Skeletal muscle satellite cell (primary cell): ENCODE measurements around the gene DNAAF1. TPM values are rescaled to one million over a fixed set of nuclear protein-coding genes. Genes with fewer than 3 reads are reported as not detected.

Experiments
- H3K27me3 ChIP-seq: 2 replicates; pipeline ENCODE4 v1.7.0; 2013; ENCODE audit warnings: low read length; ENCODE audit not compliant: control insufficient read depth, insufficient read depth
- H3K36me3 ChIP-seq: 2 replicates; pipeline ENCODE4 v1.7.0; 2013; ENCODE audit warnings: mild to moderate bottlenecking, control low read depth, low read length; ENCODE audit not compliant: insufficient read depth
- H3K4me1 ChIP-seq: 2 replicates; pipeline ENCODE4 v1.7.0; 2013; ENCODE audit warnings: low read length; ENCODE audit not compliant: control insufficient read depth, insufficient read depth
- H3K4me2 ChIP-seq: 2 replicates; pipeline ENCODE4 v1.7.0; 2013; ENCODE audit warnings: mild to moderate bottlenecking, low read length
- H3K4me3 ChIP-seq: 2 replicates; pipeline ENCODE4 v1.7.0; 2013; ENCODE audit warnings: low read length
- H3K9ac ChIP-seq: 2 replicates; pipeline ENCODE4 v1.7.0; 2013; ENCODE audit warnings: mild to moderate bottlenecking, low read depth, low read length, moderate library complexity
- H3K9me3 ChIP-seq: replicated peaks from 2 replicates; pipeline ENCODE4 v1.7.0; 2013; ENCODE audit warnings: mild to moderate bottlenecking, control low read depth, low read length
- total RNA-seq: library from RNA; depleted of rRNA; stranded (reverse); fragments of >200 nt; gene quantifications from 2 replicates; pipeline ENCODE4 v1.2.3, GENCODE V29; 2012; rRNA removed

The DNAAF1 gene
- total RNA-seq = under 0.01 TPM in 1 of 2 replicates, not detected in the other

GRCh38 chr16:84144859-84145639, at the start of gene DNAAF1, which contains the start of gene HSDL1:
TSS of gene DNAAF1 (plus strand) at chr16:84145308. CDS start at chr16:84145441, 133 bp downstream.
TSS of gene HSDL1 (minus strand) at chr16:84145177. CDS start at chr16:84131321, 13,856 bp downstream.
- Histone ChIP-seq H3K27me3 (peaks cover 16% of the 10 kb centered on the region), H3K9me3 (no peaks in the 10 kb centered on the region), H3K4me3 (peak within 1 kb of the TSS; percentile 99), H3K9ac (peak within 1 kb of the TSS; percentile 85), H3K4me2 (peak within 1 kb of the TSS; percentile 98), H3K4me1 (no peaks in the 10 kb centered on the region), H3K36me3 (no peaks in the 10 kb centered on the region)

DNA sequence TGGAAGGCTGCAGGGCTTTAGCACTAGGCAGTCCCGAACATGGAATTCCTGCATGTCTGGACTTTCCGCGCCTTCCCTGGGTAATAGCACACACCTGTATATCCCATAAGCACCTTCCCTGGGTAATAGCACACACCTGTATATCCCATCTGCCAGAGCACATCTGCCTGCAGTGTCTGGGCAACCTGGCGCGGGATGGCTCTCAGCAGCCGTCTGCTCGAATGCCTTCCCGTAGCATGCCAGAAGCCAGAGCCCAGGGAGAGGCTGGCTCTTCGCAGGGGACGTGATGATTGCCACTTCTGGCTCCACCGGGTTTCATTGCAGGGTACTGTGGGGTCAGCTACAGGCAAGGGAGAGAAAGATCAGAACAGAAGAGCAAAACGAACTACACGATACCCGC, 49.6 kb upstream of the DNAAF1 start:
- H3K9ac ChIP-seq = no peak overlapping the region
- H3K9me3 ChIP-seq = no peaks in the 10 kb centered on the region
- H3K36me3 ChIP-seq = peaks cover 51% of the 10 kb centered on the region
- H3K4me1 ChIP-seq = peaks cover 11% of the 10 kb centered on the region
- H3K4me3 ChIP-seq = no peak overlapping the region
- no peak overlapping the region for H3K4me2 ChIP-seq
- no peaks in the 10 kb centered on the region for H3K27me3 ChIP-seq

DNA sequence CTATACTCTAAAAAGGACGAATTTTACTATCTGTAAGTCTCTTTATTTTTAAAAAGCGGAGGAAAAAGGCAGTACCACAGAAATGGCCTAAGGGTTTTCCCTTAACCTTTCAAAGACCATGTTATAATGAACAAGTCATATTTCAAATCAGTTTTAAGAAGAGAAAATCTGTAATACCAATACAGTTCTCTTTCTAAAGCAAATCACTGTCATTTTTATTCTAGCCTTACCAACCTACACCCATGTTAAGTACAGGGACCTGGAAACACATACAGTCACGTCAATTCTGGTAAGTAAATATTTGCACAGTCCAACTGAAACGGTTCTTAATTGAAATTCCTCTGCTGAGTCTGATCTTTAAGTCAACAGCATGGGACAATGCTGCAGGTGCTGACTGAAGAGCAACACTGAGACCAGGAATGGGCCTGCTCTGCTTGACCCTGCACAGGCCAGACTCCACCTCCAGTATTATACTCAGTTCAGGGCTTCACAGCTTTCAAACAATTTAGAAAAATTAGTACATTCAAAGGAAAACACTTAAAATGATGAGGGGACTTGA, 48.6 kb upstream of the DNAAF1 start:
- Histone ChIP-seq H3K4me1 (peaks cover 11% of the 10 kb centered on the region), H3K36me3 (peaks cover 45% of the 10 kb centered on the region), H3K4me3 (no peak overlapping the region), H3K4me2 (no peak overlapping the region), H3K9me3 (no peaks in the 10 kb centered on the region), H3K27me3 (no peaks in the 10 kb centered on the region), H3K9ac (no peak overlapping the region)

GRCh38 chr16:84098939-84099338, 46.2 kb upstream of the DNAAF1 start:
- Histone ChIP-seq H3K4me2 (peak overlapping the region; percentile 41), H3K9me3 (no peaks in the 10 kb centered on the region), H3K36me3 (peaks cover 35% of the 10 kb centered on the region), H3K27me3 (no peaks in the 10 kb centered on the region), H3K9ac (no peak overlapping the region), H3K4me1 (peaks cover 19% of the 10 kb centered on the region), H3K4me3 (no peak overlapping the region)

GRCh38 chr16:84103678-84104077, 41.4 kb upstream of the DNAAF1 start:
- peaks cover 22% of the 10 kb centered on the region for H3K4me1 ChIP-seq
- H3K36me3 ChIP-seq = peaks cover 12% of the 10 kb centered on the region
- H3K9ac ChIP-seq = peak overlapping the region; percentile 23
- H3K9me3 ChIP-seq = no peaks in the 10 kb centered on the region
- H3K4me2 ChIP-seq = peak overlapping the region; percentile 58
- no peaks in the 10 kb centered on the region for H3K27me3 ChIP-seq
- H3K4me3 ChIP-seq = no peak overlapping the region

DNA sequence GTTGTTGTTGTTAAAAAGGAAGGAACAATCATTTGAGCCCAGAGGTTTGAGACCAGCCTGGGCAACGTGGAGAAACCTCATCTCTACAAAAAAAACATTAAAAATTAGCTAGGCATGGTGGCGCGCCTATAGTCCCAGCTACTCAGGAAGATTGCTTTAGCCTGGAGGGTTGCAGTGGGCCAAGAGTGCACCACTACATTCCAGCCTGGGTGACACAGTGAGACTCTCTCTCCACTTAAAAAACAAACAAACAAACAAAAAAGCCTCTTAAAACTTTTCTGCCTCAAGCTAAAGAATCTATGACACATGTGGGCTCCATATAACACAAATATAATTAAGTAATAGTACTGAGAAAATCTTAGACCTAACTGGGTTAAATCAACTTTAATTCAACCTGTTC, 40.9 kb upstream of the DNAAF1 start:
- Histone ChIP-seq H3K4me1 (peaks cover 20% of the 10 kb centered on the region), H3K4me3 (no peak overlapping the region), H3K4me2 (peak overlapping the region; percentile 58), H3K27me3 (no peaks in the 10 kb centered on the region), H3K9me3 (no peaks in the 10 kb centered on the region), H3K9ac (no peak overlapping the region), H3K36me3 (peaks cover 16% of the 10 kb centered on the region)

- H3K36me3 ChIP-seq = peaks cover 19% of the 10 kb centered on the region
- H3K4me1 ChIP-seq = peaks cover 11% of the 10 kb centered on the region
- no peak overlapping the region for H3K4me3 ChIP-seq
- H3K9me3 ChIP-seq = no peaks in the 10 kb centered on the region
- no peaks in the 10 kb centered on the region for H3K27me3 ChIP-seq
- H3K9ac ChIP-seq = no peak overlapping the region
- H3K4me2 ChIP-seq = no peak overlapping the region
These were observed 39.8 kb upstream of the DNAAF1 start for GRCh38 chr16:84105301-84105815.

GRCh38 chr16:84105948-84106740, 39.0 kb upstream of the DNAAF1 start:
- Histone ChIP-seq H3K4me1 (peaks cover 11% of the 10 kb centered on the region), H3K36me3 (peaks cover 26% of the 10 kb centered on the region), H3K4me2 (no peak overlapping the region), H3K9me3 (no peaks in the 10 kb centered on the region), H3K27me3 (no peaks in the 10 kb centered on the region), H3K4me3 (no peak overlapping the region), H3K9ac (no peak overlapping the region)

GRCh38 chr16:84107921-84108320, 37.2 kb upstream of the DNAAF1 start:
- Histone ChIP-seq H3K9me3 (no peaks in the 10 kb centered on the region), H3K27me3 (no peaks in the 10 kb centered on the region), H3K4me3 (no peak overlapping the region), H3K4me1 (peaks cover 11% of the 10 kb centered on the region), H3K36me3 (peaks cover 18% of the 10 kb centered on the region), H3K9ac (no peak overlapping the region), H3K4me2 (no peak overlapping the region)

- no peaks in the 10 kb centered on the region for H3K9me3 ChIP-seq
- H3K9ac ChIP-seq = no peak overlapping the region
- no peak overlapping the region for H3K4me3 ChIP-seq
- no peak overlapping the region for H3K4me2 ChIP-seq
- H3K4me1 ChIP-seq = no peaks in the 10 kb centered on the region
- H3K27me3 ChIP-seq = no peaks in the 10 kb centered on the region
- peaks cover 18% of the 10 kb centered on the region for H3K36me3 ChIP-seq
These were observed 35.3 kb upstream of the DNAAF1 start for GRCh38 chr16:84109598-84110335.

DNA sequence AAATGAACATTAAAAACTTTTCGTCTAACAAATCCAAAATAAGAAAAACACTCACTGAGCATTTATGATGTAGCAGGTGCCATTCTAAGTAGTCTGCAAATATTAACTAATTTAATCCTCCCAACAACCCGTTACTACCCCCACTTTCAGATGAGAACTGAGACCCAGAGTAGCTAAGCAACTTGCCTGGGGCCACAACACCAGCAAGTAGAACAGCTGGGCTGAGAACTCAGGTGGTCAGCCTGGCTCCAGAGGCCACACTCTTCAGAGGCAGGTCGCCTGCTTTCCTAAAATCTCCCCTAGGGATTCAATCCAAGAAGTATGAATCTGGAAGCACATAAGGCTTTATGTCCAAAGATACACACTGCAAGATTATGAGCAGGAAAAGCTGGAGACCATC, 34.6 kb upstream of the DNAAF1 start:
- H3K4me2 ChIP-seq = no peak overlapping the region
- peaks cover 18% of the 10 kb centered on the region for H3K36me3 ChIP-seq
- H3K9me3 ChIP-seq = no peaks in the 10 kb centered on the region
- H3K4me1 ChIP-seq = no peaks in the 10 kb centered on the region
- H3K4me3 ChIP-seq = no peak overlapping the region
- no peaks in the 10 kb centered on the region for H3K27me3 ChIP-seq
- H3K9ac ChIP-seq = no peak overlapping the region
